Mammary epithelial cell (primary cell): Measurements from ENCODE around the gene COL3A1.

Experiments
- EZH2 ChIP-seq: IDR thresholded peaks from 2 replicates; pipeline ENCODE4 v1.6.1; 2012; ENCODE audit warnings: low read length, inconsistent platforms, borderline replicate concordance
- TF ChIP-seq, protein P1 (sequence below), 2 donors: IDR thresholded peaks in 1 of 2; conservative IDR thresholded peaks in 1 of 2; 2 replicates each; pipeline ENCODE4 v1.5.1; 2011 to 2012; ENCODE audit warnings: inconsistent platforms in 2 of 2, low read length in 2 of 2, mild to moderate bottlenecking in 2 of 2, control low read depth in 1 of 2, low read depth in 1 of 2; ENCODE audit not compliant: insufficient read depth in 1 of 2; ENCODE audit errors: extremely low read depth in 1 of 2

DNA sequence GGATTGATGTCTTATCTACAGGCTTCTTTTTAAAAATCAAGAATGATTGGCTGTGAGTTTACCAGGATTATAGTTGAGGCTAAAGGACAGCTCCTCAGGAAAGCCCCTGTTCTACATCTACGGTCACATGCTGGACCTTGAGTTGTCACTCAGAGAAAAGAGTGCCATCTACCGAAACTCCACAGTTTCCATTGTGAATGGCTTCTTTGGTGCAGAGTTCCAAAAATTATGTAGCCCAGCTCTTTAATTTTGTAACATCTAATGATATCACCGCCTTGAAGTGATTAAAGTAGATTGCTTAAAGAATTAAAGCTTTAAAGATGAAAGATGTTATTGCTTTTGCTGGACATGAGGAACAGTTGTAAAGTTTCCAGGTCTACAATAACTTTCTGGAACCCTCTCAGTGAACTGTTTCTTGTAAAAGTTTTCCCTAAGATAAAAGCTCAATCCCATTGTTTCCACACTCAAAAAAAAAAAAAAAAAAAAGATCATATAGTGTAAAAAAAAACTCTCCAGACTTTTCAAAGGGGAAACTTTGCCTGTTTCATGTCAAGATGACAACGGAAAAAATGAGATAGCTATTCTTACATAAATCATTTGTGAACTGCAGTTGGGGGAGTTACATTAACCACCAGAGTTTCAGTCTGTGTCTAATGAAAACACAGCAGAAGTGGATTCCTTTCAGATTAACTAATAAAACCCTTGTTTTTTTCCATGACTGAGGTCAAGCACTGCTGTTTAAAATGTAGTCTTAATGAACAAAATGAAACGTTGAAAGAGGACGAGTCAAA is 4.3 kb downstream of the COL3A1 start:
- TF ChIP-seq, protein P1, sequence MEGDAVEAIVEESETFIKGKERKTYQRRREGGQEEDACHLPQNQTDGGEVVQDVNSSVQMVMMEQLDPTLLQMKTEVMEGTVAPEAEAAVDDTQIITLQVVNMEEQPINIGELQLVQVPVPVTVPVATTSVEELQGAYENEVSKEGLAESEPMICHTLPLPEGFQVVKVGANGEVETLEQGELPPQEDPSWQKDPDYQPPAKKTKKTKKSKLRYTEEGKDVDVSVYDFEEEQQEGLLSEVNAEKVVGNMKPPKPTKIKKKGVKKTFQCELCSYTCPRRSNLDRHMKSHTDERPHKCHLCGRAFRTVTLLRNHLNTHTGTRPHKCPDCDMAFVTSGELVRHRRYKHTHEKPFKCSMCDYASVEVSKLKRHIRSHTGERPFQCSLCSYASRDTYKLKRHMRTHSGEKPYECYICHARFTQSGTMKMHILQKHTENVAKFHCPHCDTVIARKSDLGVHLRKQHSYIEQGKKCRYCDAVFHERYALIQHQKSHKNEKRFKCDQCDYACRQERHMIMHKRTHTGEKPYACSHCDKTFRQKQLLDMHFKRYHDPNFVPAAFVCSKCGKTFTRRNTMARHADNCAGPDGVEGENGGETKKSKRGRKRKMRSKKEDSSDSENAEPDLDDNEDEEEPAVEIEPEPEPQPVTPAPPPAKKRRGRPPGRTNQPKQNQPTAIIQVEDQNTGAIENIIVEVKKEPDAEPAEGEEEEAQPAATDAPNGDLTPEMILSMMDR (conservative IDR thresholded peaks at IDR 0.05 in 1 of 2, IDR thresholded peaks at IDR 0.05 in 1 of 2; ENCODE audit: extremely low read depth in 1 of 2, insufficient read depth in 1 of 2, low read depth in 1 of 2, low read length in 2 of 2), result no peak
- no peak for TF ChIP-seq EZH2
